Thyroid gland (tissue), 4 donors: ENCODE data around the gene C17orf50.

Experiments
- POLR2A ChIP-seq, 2 donors: fragments of 450-650 bp; IDR thresholded peaks; one replicate each; pipeline ENCODE4 v1.6.1; 2017; ENCODE audit warnings: antibody characterized with exemption in 2 of 2, mild to moderate bottlenecking in 2 of 2, moderate library complexity in 1 of 2
- TF ChIP-seq, protein P1 (sequence below), 6 experiments: fragments of 200-600 bp in 3 of 6; fragments of 450-650 bp in 3 of 6; sonication (generic) in 3 of 6; IDR thresholded peaks; one replicate each; pipeline ENCODE4 v1.5.1; 2016 to 2019; ENCODE audit warnings: antibody characterized with exemption in 6 of 6, mild to moderate bottlenecking in 2 of 6, inconsistent platforms in 1 of 6, moderate library complexity in 1 of 6

DNA sequence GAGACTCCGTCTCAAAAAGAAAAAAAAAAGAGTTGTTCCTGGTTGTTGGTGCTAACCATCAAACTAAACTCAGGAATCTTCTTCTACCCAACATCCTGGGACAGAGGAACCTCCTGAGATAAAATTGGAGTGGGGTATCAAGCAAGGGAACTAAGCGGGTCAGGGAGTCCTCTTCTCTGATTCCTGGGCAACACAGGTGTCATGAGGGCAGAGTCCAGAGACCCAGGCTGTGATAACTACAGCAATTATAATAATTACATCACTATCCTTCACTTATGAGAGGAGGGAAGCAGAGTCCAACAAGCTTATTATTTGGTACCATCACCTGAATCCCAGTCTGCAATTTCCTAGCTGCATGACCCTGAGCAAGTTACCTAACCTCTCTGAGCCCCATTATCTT, 8.1 kb downstream of the C17orf50 start:
- no peak for TF ChIP-seq POLR2A (IDR thresholded peaks at IDR 0.05)
- TF ChIP-seq, protein P1, sequence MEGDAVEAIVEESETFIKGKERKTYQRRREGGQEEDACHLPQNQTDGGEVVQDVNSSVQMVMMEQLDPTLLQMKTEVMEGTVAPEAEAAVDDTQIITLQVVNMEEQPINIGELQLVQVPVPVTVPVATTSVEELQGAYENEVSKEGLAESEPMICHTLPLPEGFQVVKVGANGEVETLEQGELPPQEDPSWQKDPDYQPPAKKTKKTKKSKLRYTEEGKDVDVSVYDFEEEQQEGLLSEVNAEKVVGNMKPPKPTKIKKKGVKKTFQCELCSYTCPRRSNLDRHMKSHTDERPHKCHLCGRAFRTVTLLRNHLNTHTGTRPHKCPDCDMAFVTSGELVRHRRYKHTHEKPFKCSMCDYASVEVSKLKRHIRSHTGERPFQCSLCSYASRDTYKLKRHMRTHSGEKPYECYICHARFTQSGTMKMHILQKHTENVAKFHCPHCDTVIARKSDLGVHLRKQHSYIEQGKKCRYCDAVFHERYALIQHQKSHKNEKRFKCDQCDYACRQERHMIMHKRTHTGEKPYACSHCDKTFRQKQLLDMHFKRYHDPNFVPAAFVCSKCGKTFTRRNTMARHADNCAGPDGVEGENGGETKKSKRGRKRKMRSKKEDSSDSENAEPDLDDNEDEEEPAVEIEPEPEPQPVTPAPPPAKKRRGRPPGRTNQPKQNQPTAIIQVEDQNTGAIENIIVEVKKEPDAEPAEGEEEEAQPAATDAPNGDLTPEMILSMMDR (IDR thresholded peaks at IDR 0.05) = no peak
